ENCODE measurements around the gene RNF19B.

DNA sequence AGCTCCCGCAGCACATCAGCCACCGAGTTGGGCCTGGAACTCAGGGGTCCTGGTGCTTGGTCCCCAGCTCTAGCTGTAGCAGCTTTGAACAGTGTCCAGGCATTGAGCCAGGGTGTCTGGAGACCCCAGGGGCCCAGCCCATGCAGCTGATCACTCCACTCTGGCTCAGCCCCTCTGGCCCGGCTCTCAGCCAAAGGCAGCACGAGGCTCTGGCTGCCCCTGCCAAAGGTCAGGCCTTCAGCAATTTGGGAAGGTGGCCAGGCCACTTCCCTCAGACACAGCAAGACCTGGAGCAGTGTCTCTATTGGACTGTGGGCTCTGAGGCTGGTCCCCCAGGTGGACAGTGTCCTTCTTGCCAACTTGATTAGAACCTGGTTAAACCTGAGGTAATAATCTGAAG lies 34.4 kb upstream of the RNF19B start:
- TF ChIP-seq EGR1 (IDR thresholded peaks at IDR 0.05), result no peak
- TF ChIP-seq FOXM1 (IDR thresholded peaks at IDR 0.05; ENCODE audit: borderline replicate concordance, low read depth), result no peak
- TF ChIP-seq CREB1 (IDR thresholded peaks at IDR 0.05; ENCODE audit: low read depth), result no peak
- no peak for TF ChIP-seq ZBTB7A (IDR thresholded peaks at IDR 0.05; ENCODE audit: low read depth)
- TF ChIP-seq CEBPB (IDR thresholded peaks at IDR 0.05), result no peak
- TF ChIP-seq, protein P1, sequence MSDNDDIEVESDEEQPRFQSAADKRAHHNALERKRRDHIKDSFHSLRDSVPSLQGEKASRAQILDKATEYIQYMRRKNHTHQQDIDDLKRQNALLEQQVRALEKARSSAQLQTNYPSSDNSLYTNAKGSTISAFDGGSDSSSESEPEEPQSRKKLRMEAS (IDR thresholded peaks at IDR 0.05), result no peak
- TF ChIP-seq YY1 (IDR thresholded peaks at IDR 0.05; ENCODE audit: low read depth), result no peak
- TF ChIP-seq EP300 (IDR thresholded peaks at IDR 0.05; ENCODE audit: borderline replicate concordance), result no peak
- TF ChIP-seq, protein P2, sequence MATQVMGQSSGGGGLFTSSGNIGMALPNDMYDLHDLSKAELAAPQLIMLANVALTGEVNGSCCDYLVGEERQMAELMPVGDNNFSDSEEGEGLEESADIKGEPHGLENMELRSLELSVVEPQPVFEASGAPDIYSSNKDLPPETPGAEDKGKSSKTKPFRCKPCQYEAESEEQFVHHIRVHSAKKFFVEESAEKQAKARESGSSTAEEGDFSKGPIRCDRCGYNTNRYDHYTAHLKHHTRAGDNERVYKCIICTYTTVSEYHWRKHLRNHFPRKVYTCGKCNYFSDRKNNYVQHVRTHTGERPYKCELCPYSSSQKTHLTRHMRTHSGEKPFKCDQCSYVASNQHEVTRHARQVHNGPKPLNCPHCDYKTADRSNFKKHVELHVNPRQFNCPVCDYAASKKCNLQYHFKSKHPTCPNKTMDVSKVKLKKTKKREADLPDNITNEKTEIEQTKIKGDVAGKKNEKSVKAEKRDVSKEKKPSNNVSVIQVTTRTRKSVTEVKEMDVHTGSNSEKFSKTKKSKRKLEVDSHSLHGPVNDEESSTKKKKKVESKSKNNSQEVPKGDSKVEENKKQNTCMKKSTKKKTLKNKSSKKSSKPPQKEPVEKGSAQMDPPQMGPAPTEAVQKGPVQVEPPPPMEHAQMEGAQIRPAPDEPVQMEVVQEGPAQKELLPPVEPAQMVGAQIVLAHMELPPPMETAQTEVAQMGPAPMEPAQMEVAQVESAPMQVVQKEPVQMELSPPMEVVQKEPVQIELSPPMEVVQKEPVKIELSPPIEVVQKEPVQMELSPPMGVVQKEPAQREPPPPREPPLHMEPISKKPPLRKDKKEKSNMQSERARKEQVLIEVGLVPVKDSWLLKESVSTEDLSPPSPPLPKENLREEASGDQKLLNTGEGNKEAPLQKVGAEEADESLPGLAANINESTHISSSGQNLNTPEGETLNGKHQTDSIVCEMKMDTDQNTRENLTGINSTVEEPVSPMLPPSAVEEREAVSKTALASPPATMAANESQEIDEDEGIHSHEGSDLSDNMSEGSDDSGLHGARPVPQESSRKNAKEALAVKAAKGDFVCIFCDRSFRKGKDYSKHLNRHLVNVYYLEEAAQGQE (IDR thresholded peaks at IDR 0.05; ENCODE audit: low read depth), result no peak
